HepG2 (cell line): Measurements from ENCODE around the gene UBXN2A. TPM values are rescaled to one million over a fixed set of nuclear protein-coding genes. Genes with fewer than 3 reads are reported as not detected.

Experiments
- AFF4 ChIP-seq: sonication (generic); formaldehyde crosslinking; IDR thresholded peaks from 2 replicates; pipeline ENCODE4 v1.4.0; 2020; ENCODE audit warnings: missing genetic modification reagents
- ARNT ChIP-seq: fragments of 450-650 bp; IDR thresholded peaks from 2 replicates; pipeline ENCODE4 v1.6.1; 2017
- ASH2L ChIP-seq: fragments of 300-600, 200-600 bp; sonication (generic); IDR thresholded peaks from 2 replicates; pipeline ENCODE4 v1.7.0; 2017; ENCODE audit warnings: low read depth, mild to moderate bottlenecking, moderate library complexity, mixed read lengths, low read length; ENCODE audit not compliant: insufficient read length
- FOXP4 ChIP-seq: sonication (generic); formaldehyde crosslinking; IDR thresholded peaks from 2 replicates; pipeline ENCODE4 v1.4.0; 2020; ENCODE audit warnings: missing genetic modification reagents
- MEF2D ChIP-seq: sonication (generic); formaldehyde crosslinking; IDR thresholded peaks from 2 replicates; pipeline ENCODE4 v1.5.1; 2020; ENCODE audit warnings: mild to moderate bottlenecking, missing genetic modification reagents
- MYNN ChIP-seq: sonication (generic); formaldehyde crosslinking; IDR thresholded peaks from 2 replicates; pipeline ENCODE4 v1.4.0; 2020; ENCODE audit warnings: mild to moderate bottlenecking, low read depth, missing genetic modification reagents
- NCOR1 ChIP-seq: fragments of 200-600 bp; sonication (generic); IDR thresholded peaks from 2 replicates; pipeline ENCODE4 v1.7.0; 2017; ENCODE audit warnings: antibody characterized with exemption, low read length, borderline replicate concordance
- NFATC3 ChIP-seq: sonication (generic); formaldehyde crosslinking; IDR thresholded peaks from 2 replicates; pipeline ENCODE4 v1.5.1; 2020; ENCODE audit warnings: mild to moderate bottlenecking, missing genetic modification reagents
- POGZ ChIP-seq: sonication (generic); formaldehyde crosslinking; IDR thresholded peaks from 2 replicates; pipeline ENCODE4 v1.4.0; 2020; ENCODE audit warnings: mild to moderate bottlenecking, missing genetic modification reagents
- RCOR2 ChIP-seq: IDR thresholded peaks from 2 replicates; pipeline ENCODE4 v1.6.1; 2016; ENCODE audit warnings: missing biosample characterization, missing genetic modification reagents
- REL ChIP-seq: sonication (generic); formaldehyde crosslinking; conservative IDR thresholded peaks from 2 replicates; pipeline ENCODE4 v1.8.0; 2022; ENCODE audit warnings: mild to moderate bottlenecking, missing genetic modification reagents, moderate library complexity
- SCMH1 ChIP-seq: sonication (generic); formaldehyde crosslinking; IDR thresholded peaks from 2 replicates; pipeline ENCODE4 v1.9.0; 2021; ENCODE audit warnings: missing genetic modification reagents, mild to moderate bottlenecking, borderline replicate concordance
- SOX13 ChIP-seq, 3 experiments: fragments of 450-650 bp in 1 of 3; sonication (generic) in 1 of 3; formaldehyde crosslinking in 1 of 3; IDR thresholded peaks in 2 of 3; conservative IDR thresholded peaks in 1 of 3; 2 replicates each; pipeline versions ENCODE4 v1.5.0 to v1.6.1; 2016 to 2020; ENCODE audit warnings: antibody characterized with exemption in 1 of 3, mild to moderate bottlenecking in 1 of 3, missing compliant biosample characterization in 1 of 3, missing genetic modification reagents in 1 of 3, moderate library complexity in 1 of 3
- ZGPAT ChIP-seq: IDR thresholded peaks from 2 replicates; pipeline ENCODE4 v1.6.1; 2016; ENCODE audit warnings: mild to moderate bottlenecking
- ZMYM2 ChIP-seq: sonication (generic); formaldehyde crosslinking; IDR thresholded peaks from 2 replicates; pipeline ENCODE4 v1.8.0; 2022; ENCODE audit warnings: mild to moderate bottlenecking, missing genetic modification reagents
- ZNF362 ChIP-seq: sonication (generic); formaldehyde crosslinking; IDR thresholded peaks from 2 replicates; pipeline ENCODE4 v1.4.0; 2020; ENCODE audit warnings: missing genetic modification reagents, mild to moderate bottlenecking, borderline replicate concordance
- ZNF616 ChIP-seq: sonication (generic); formaldehyde crosslinking; IDR thresholded peaks from 2 replicates; pipeline ENCODE4 v1.5.0; 2020; ENCODE audit warnings: low read depth, mild to moderate bottlenecking, missing genetic modification reagents
- ZNF652 ChIP-seq: IDR thresholded peaks from 2 replicates; pipeline ENCODE4 v1.6.1; 2016; ENCODE audit warnings: low read depth, borderline replicate concordance
- polyA plus RNA-seq, 8 experiments: library from polyadenylated mRNA; depleted of rRNA in 3 of 8; stranded (reverse) in 7 of 8; unstranded in 1 of 8; fragments of >200 nt; fragmentation: Illumina TruSeq in 4 of 8; extraction: Trizol in 4 of 8; gene quantifications; 2 replicates each; pipeline versions ENCODE4 v1.2.1 to v1.2.3, GENCODE V29; 2011 to 2016; ENCODE audit warnings: low read depth in 4 of 8, missing spikeins in 1 of 8, mixed read lengths in 1 of 8; ENCODE audit not compliant: insufficient read depth in 1 of 8
- total RNA-seq, 5 experiments: library from RNA; depleted of rRNA; stranded (reverse); fragments of >200 nt; fragmentation: Illumina TruSeq; extraction: Trizol; gene quantifications; 2 replicates each; pipeline ENCODE4 v1.2.3, GENCODE V29; 2016; ENCODE audit warnings: low read depth in 1 of 5
- TF ChIP-seq, protein P1 (sequence below): sonication (generic); formaldehyde crosslinking; conservative IDR thresholded peaks from 2 replicates; pipeline ENCODE4 v1.8.1; 2023; ENCODE audit warnings: missing genetic modification reagents

Gene UBXN2A
- total and polyA plus RNA-seq, 2 of the 13 experiments (the other 11 are each of a cell fraction or from before 2014, with no cell fraction given): 8.3 to 20.9 TPM

DNA sequence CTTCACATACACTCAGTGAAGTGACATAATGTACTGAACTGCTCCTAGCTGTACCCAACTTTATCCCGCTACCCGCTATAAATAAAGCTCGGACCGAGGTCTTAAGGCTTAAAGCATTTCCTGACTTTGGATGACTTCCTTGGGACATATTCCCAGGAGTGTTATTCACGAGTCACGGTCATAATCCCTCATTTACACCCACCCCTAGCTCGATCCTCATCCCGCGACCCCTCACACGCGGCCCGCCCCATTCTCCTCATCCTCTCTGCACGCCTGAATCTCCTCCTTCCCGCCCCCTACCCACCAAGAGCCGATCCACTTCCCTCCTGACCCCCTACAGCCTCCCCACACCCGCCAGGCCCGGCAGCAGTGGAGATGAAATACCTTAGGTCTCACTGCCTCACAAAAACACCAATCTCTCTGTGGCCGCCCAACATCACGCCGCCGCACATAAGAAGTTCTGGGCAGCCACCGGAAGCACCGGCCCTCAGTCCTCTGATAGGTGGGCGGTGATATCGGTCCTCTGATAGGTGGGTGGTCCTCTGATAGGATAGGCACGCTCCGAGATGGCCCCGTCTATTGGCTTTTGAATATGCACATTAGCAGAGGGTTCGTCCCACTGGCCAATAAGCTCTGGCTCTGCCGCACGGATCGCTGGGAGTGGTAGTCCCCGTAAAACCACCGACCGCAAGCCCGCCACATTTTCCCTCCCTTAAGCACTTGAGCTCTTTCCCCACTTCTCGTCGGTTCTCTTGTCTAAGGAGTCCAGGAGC lies 106.9 kb downstream of the UBXN2A start, which contains the start of gene WDCP (continued):
- TF ChIP-seq ZGPAT (CRISPR knock-in tag): peak; percentile 30; the same call in 1 of the 2 replicates
- no peak for TF ChIP-seq MYNN (CRISPR knock-in tag)
- TF ChIP-seq ZNF362 (CRISPR knock-in tag): no peak
- TF ChIP-seq REL (CRISPR knock-in tag): no peak
- TF ChIP-seq SCMH1: no peak
- TF ChIP-seq SOX13 (IDR thresholded peaks at IDR 0.05): no peak
- TF ChIP-seq SOX13 (CRISPR knock-in tag; conservative IDR thresholded peaks at IDR 0.05 in 1 of 2, IDR thresholded peaks at IDR 0.05 in 1 of 2): no peak
- no peak for TF ChIP-seq ZNF616 (CRISPR knock-in tag)
- no peak for TF ChIP-seq AFF4 (CRISPR knock-in tag)
- TF ChIP-seq ASH2L: peak; percentile 79
- 0 out of 2 replicates have a peak, but pooled peaks have one; percentile 14 for TF ChIP-seq NFATC3 (CRISPR knock-in tag)
- TF ChIP-seq NCOR1: no peak
- TF ChIP-seq POGZ (CRISPR knock-in tag): peak; percentile 79
- TF ChIP-seq ARNT: no peak
- TF ChIP-seq, protein P1, sequence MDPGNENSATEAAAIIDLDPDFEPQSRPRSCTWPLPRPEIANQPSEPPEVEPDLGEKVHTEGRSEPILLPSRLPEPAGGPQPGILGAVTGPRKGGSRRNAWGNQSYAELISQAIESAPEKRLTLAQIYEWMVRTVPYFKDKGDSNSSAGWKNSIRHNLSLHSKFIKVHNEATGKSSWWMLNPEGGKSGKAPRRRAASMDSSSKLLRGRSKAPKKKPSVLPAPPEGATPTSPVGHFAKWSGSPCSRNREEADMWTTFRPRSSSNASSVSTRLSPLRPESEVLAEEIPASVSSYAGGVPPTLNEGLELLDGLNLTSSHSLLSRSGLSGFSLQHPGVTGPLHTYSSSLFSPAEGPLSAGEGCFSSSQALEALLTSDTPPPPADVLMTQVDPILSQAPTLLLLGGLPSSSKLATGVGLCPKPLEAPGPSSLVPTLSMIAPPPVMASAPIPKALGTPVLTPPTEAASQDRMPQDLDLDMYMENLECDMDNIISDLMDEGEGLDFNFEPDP: no peak
- no peak for TF ChIP-seq ZMYM2
- TF ChIP-seq ZNF652 (CRISPR knock-in tag): no peak
- TF ChIP-seq MEF2D (CRISPR knock-in tag): no peak
- peak; percentile 38; the same call in 1 of the 2 replicates for TF ChIP-seq FOXP4 (CRISPR knock-in tag)
- no peak; the same call in 1 of the 2 replicates for TF ChIP-seq RCOR2 (CRISPR knock-in tag)
